NCI-H82 (cell line): Measurements from ENCODE around the gene DENND4B.
A peak's percentile ranks its signal among the peaks of the same experiment; 100 is the strongest.

Experiments used
- DNase-seq: peaks from one replicate; lab custom pipeline; 2025; lab: John Stamatoyannopoulos, UW

Gene DENND4B

GRCh38 chr1:153968408-153968807 is 21.9 kb upstream of the DENND4B start:
- peak; percentile 59 for DNase-seq

DNA sequence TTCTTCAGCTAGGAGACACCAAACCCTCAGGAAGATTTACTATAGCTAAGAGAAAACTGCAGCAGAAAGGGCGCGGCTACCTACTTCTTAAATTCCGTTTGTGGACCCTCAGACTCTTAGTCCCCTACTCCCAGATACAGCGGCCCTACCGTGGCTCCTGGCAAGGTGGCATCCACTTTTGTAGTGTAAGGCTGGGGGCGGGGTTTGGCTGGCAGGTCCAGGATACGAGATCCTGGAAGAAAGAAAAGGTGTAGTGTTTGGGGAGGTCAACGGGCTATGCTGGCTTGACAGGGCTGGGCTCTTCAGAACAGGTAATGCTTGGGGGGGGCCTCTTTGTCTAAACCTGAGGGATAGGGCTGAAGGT is 21.5 kb upstream of the DENND4B start:
- DNase-seq: no peak

GRCh38 chr1:153967107-153967999 is 20.8 kb upstream of the DENND4B start, which contains the start of gene CREB3L4:
Gene CREB3L4, plus strand, starts transcription at chr1:153967902. Its CDS starts 624 bp downstream, at chr1:153968526.
- DNase-seq: peak; percentile 100

- DNase-seq: peak; percentile 94
Measured at GRCh38 chr1:153963850-153964331, 17.4 kb upstream of the DENND4B start.

GRCh38 chr1:153963030-153963849 is 16.7 kb upstream of the DENND4B start, which contains the start of gene SLC39A1:
Gene SLC39A1, minus strand, starts transcription at chr1:153963537. Its CDS starts 822 bp downstream, at chr1:153962715.
- DNase-seq: peak; percentile 100

DNA sequence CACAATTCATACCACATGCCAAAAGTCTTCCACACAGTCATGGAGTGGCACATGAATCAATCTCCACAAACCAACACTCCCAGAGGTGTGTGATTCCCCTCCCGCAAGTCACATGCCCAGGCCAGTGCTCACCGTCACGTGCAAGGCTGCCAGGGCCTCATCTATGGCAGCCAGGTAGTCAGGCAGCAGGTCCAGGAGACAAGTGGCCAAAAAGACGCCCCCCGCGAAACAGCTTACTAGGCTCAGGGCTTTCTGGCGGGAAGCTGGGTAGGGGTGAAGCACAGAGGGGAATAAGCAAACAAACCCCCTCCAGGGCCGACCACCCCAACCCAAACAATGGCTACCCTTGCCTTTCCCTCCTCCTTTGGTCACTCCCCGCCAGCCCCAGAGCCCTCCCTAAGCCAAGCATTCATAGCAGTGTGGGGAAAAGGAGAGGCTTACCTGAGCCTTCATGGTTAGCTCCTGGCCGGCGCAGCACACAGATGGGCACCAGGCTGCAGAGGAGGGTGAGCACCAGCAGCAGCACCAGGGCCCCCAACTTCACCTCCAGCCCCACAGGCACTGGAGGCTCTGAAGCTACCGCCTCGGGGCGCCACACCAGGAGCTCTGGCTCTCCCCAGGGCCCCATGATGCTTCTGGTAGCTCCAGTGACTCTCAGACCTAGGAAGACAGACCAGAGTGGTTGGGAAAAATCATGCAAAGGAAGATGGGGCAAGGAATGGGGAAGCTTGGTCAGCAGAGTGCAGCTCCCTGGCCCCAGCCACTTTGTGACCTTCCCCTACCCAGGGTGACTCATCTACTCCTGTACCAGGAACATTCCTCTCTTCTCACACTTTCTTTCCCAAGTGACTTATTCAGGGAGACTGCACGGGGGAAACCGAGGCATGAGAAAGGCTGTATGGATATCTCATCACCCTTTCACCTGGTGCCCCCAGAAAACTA is 15.8 kb upstream of the DENND4B start:
- no peak for DNase-seq

DNA sequence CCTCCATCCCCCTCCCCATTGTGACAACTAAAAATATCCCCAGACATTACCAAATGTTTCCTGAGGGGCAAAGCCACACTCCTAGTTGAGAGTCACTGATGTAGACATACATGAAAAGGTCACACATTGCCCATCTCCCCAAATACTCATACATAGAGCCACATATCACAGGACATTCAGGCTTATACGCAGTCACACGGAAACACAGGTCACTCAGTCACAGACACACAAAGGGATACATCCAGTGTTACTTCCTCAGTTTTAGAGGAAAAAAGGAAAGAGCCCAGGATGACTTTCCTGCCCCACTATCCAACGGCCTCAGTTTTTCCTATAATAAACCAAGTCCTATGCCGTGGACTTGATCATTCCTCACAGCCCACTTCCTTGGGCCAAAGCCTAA is 14.9 kb upstream of the DENND4B start:
- no peak for DNase-seq

- no peak for DNase-seq
Measured at GRCh38 chr1:153960206-153960605, 13.7 kb upstream of the DENND4B start.

GRCh38 chr1:153959454-153959853 is 12.9 kb upstream of the DENND4B start:
- DNase-seq: no peak

DNA sequence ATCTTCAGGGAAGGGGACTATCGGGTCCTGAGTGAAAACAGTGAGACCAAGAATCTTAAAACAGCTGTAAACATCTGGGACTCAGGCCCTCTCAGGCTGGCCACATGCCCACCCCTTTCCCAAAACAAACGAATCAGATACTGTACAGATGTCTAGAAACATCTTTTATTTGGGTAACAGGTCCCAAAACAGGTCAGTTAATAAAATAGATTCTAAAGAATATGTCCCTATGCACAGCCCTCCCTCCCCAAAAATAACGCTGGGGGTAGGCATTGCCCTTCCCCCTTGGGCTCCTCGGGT is 12.4 kb upstream of the DENND4B start:
- no peak for DNase-seq

DNA sequence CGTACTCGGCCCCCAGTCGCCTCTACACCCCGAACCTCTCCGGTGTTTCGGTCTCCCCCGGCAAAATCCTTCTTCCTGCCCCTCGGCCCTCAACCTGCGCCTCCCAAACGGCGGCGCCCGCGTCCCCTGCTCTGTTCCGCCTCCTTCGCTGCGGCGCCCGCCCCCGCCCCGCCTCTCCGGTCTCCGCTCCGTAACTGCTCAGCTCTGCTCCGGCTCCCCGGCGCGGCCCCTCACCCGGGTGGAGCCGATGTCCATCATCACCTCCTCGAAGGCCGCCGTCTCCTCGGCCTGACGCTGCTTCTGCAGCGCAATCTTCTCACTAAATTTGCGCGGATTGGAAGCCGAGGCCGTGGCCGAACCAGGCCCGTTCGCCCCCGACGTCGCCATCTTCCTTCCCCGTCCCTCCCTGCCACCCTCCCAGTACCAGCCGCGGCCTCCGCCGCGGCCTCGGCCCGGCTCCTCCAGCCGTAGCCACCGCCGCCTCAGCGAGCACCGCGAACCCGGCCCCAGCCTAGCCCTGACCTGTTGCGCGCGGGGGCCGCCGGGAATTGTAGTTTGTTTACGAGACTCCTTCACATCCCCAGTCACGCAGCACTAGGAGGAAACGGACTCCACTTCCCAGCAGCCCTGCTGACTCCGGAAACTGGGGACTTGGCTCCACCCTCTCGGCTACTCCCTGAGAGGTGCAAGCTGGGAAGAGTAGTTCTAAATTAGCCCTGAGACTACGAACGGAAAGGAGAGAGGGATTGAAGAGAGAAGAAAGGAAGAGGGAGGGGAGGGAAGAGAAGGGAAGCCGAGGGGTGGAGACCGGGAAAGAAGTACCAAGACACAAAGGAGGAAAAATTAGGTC is 11.8 kb upstream of the DENND4B start, which contains the start of gene CRTC2:
Gene CRTC2, minus strand, starts transcription at position 502 of the 850 bp plus-strand sequence. Its CDS starts 115 bp downstream, at position 387.
- peak; percentile 100 for DNase-seq

DNA sequence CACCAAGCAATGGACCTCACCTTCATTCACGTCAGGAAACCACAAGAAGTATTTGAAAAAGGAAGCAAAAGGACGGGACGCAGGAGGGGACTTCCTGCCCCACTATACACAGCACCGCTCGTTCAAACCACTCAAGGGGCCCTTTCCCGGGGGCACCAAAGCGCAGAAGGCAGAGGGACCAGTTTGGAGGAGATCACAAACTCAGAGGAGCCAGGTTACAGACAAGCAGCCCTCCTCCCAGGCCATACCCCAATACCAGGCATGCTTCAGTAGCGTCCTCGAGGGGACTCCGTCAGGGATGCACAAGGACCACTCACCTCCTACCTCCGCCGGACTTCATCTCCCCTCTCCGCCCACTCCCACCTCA is 11.2 kb upstream of the DENND4B start:
- no peak for DNase-seq

DNA sequence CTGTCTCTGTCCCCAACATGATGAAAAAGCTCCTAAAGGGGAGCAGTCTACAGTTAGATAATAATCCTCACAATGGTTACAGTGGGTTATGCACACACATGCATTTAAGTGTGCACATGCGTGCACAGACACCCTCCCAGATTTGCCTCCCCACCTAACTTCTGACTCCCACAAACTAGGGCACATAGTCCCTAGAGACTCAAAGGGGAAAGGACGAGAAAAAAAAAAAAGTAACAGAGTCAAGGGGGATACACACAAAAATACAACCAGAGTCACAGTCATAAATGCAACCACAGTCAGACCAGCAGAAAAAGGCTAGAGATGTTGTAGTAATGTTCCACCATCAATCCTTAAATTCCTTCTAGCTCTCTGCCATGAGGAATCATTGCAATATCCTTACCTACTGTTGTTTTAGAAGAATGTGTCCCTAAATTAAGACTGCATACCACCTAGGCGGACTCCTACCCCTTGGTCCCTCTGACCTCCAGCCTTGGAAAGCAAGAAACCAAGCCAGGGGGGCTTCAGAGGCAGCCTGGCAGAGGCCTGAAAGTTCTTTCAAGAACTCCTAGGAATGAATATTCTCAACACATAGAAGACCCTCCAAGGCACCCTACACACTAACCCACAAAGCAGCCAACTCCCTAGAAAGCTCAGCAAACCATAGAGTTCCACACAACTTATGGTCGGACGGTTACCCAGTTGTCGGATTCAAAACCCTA is 10.6 kb upstream of the DENND4B start:
- no peak for DNase-seq

- DNase-seq: no peak
Measured at GRCh38 chr1:153954826-153955225, 8.3 kb upstream of the DENND4B start.

- DNase-seq: no peak
Measured at GRCh38 chr1:153953859-153954365, 7.4 kb upstream of the DENND4B start.

GRCh38 chr1:153951801-153952200 is 5.3 kb upstream of the DENND4B start:
- no peak for DNase-seq

DNA sequence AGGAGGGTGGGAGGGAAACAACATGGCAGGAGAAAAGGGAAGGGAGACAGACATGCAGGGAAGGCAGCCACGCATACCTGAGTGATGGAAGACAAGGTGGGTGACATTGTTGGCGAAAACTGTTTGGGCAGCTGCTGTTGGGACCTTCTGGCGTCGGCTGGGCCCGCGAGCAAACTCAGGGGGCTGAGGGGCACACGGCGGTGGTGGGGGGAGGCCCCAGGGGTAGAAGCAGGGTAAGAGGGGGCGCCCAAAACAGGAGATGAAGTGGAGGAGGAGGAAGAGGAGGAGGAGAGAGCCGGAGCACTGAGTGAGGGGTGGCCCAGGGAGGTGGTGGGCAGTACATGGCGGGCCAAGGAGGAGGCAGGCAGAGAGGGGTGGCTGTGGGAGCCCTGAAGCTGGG is 4.7 kb upstream of the DENND4B start:
- DNase-seq: no peak

DNA sequence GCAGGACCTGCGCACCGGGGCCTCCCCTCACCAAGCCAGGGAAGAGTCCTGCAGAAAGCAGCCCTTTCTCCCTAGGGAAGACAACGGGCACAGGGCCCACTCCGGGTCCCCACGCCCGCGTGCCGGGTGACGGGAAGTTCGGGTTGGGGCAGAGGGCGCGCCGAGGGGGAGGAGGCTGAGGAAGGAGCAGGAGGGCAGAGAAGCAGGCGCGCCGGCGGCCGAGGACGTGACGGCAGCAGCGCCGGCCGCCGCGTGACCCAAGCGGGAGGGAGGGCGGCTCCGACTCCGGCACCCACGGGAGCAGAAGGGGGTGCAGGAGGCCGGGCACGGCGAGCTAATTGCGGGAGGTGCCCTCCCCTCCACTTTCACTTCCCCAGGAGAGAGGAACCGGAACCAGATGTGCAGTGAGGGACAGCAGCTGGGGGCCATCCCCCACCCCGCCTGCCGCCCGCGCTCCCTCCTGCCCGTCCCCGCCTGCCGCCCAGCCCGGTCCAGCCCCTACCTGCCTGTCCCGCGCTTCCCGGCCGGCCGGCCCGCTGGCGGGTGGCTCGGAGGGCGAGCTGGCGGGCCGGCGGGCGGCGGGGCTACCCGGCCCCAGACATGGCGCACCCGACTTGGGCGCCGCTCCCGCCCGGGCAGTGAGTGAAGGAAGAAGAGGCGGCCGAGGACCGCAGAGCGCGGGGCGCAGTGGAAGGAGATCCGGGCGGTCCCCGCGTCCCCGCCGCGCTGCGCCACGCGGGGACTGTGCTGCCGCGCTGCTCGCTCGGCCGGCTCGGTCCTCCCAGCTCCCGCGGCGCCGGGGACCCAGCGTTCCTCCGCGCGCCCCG is 510 bp downstream of the DENND4B start:
- DNase-seq: peak; percentile 79
